ENCODE results near the gene CCNB2.

Gene CCNB2

GRCh38 chr15:59171067-59171397 is 66.1 kb downstream of the CCNB2 start:
- no peak for FAIRE-seq
- DNase-seq (ENCODE audit: insufficient read length, low spot score), result no peak
- no peak for TF ChIP-seq TAF1 (IDR thresholded peaks at IDR 0.05; ENCODE audit: low read depth, low read length)
- no peak; the same call in 1 of the 2 replicates for TF ChIP-seq POLR2A (IDR thresholded peaks at IDR 0.05; ENCODE audit: low read depth, low read length)
- TF ChIP-seq POLR2AphosphoS5 (IDR thresholded peaks at IDR 0.05; ENCODE audit: low read depth, low read length), result no peak; the same call in 1 of the 2 replicates
- no peak for TF ChIP-seq POU2F2 (IDR thresholded peaks at IDR 0.05; ENCODE audit: low read depth, low read length)
- no peak for TF ChIP-seq PAX5 (IDR thresholded peaks at IDR 0.05; ENCODE audit: insufficient read depth, low read length, severe bottlenecking)

- DNase-seq (ENCODE audit: insufficient read length, low spot score) (no peak), FAIRE-seq (no peak)
- no peak for TF ChIP-seq POU2F2 (IDR thresholded peaks at IDR 0.05; ENCODE audit: low read depth, low read length)
- no peak for TF ChIP-seq PAX5 (IDR thresholded peaks at IDR 0.05; ENCODE audit: insufficient read depth, low read length, severe bottlenecking)
- TF ChIP-seq POLR2A (IDR thresholded peaks at IDR 0.05; ENCODE audit: low read depth, low read length), result no peak
- no peak for TF ChIP-seq SPI1 (IDR thresholded peaks at IDR 0.05; ENCODE audit: low read depth, low read length)
- no peak for TF ChIP-seq POLR2AphosphoS5 (IDR thresholded peaks at IDR 0.05; ENCODE audit: low read depth, low read length)
- TF ChIP-seq TAF1 (IDR thresholded peaks at IDR 0.05; ENCODE audit: low read depth, low read length), result no peak
Measured at GRCh38 chr15:59172289-59172901, 67.4 kb downstream of the CCNB2 start.

- DNase-seq (ENCODE audit: insufficient read length, low spot score) (no peak), FAIRE-seq (no peak)
- TF ChIP-seq POLR2AphosphoS5 (IDR thresholded peaks at IDR 0.05; ENCODE audit: low read depth, low read length) (no peak), TAF1 (IDR thresholded peaks at IDR 0.05; ENCODE audit: low read depth, low read length) (no peak), POU2F2 (IDR thresholded peaks at IDR 0.05; ENCODE audit: low read depth, low read length) (no peak), PAX5 (IDR thresholded peaks at IDR 0.05; ENCODE audit: insufficient read depth, low read length, severe bottlenecking) (no peak), SPI1 (IDR thresholded peaks at IDR 0.05; ENCODE audit: low read depth, low read length) (no peak), POLR2A (IDR thresholded peaks at IDR 0.05; ENCODE audit: low read depth, low read length) (no peak)
Measured at GRCh38 chr15:59173194-59173593, 68.2 kb downstream of the CCNB2 start.

- TF ChIP-seq SPI1 (IDR thresholded peaks at IDR 0.05; ENCODE audit: low read depth, low read length) (no peak), PAX5 (IDR thresholded peaks at IDR 0.05; ENCODE audit: insufficient read depth, low read length, severe bottlenecking) (no peak), POLR2AphosphoS5 (IDR thresholded peaks at IDR 0.05; ENCODE audit: low read depth, low read length) (no peak), POLR2A (IDR thresholded peaks at IDR 0.05; ENCODE audit: low read depth, low read length) (no peak), TAF1 (IDR thresholded peaks at IDR 0.05; ENCODE audit: low read depth, low read length) (no peak), POU2F2 (IDR thresholded peaks at IDR 0.05; ENCODE audit: low read depth, low read length) (no peak)
- FAIRE-seq, result no peak
- DNase-seq (ENCODE audit: insufficient read length, low spot score), result no peak
Measured at GRCh38 chr15:59174151-59174834, 69.3 kb downstream of the CCNB2 start.
